ENCODE measurements around the gene FAM107B.

DNA sequence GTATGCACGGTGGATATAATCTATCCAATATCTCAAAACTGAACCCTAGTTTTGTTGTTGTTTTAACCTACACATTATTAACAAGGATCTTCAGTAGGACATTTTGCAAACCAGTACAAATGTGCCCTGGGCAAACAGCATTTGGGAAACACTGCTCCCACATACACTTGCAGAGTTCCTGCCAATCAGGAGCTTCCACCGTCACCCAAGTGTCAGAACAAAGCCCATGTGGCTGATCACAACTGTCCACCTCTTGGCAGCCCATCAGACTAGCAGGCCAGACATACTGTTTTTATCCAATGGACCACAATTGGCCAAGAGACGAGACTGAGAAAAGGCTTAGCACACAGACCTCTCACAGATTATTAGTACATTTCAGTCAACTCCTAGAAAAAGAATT, 200.4 kb downstream of the FAM107B start:
- TF ChIP-seq NFIC (IDR thresholded peaks at IDR 0.05) (no peak), ZBTB7A (IDR thresholded peaks at IDR 0.05; ENCODE audit: low read depth) (no peak), CEBPB (IDR thresholded peaks at IDR 0.05) (no peak), TAF1 (IDR thresholded peaks at IDR 0.05; ENCODE audit: low read depth) (no peak), YY1 (IDR thresholded peaks at IDR 0.05; ENCODE audit: low read depth) (no peak)
- TF ChIP-seq, protein P1, sequence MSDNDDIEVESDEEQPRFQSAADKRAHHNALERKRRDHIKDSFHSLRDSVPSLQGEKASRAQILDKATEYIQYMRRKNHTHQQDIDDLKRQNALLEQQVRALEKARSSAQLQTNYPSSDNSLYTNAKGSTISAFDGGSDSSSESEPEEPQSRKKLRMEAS (IDR thresholded peaks at IDR 0.05) = no peak
- TF ChIP-seq, protein P2, sequence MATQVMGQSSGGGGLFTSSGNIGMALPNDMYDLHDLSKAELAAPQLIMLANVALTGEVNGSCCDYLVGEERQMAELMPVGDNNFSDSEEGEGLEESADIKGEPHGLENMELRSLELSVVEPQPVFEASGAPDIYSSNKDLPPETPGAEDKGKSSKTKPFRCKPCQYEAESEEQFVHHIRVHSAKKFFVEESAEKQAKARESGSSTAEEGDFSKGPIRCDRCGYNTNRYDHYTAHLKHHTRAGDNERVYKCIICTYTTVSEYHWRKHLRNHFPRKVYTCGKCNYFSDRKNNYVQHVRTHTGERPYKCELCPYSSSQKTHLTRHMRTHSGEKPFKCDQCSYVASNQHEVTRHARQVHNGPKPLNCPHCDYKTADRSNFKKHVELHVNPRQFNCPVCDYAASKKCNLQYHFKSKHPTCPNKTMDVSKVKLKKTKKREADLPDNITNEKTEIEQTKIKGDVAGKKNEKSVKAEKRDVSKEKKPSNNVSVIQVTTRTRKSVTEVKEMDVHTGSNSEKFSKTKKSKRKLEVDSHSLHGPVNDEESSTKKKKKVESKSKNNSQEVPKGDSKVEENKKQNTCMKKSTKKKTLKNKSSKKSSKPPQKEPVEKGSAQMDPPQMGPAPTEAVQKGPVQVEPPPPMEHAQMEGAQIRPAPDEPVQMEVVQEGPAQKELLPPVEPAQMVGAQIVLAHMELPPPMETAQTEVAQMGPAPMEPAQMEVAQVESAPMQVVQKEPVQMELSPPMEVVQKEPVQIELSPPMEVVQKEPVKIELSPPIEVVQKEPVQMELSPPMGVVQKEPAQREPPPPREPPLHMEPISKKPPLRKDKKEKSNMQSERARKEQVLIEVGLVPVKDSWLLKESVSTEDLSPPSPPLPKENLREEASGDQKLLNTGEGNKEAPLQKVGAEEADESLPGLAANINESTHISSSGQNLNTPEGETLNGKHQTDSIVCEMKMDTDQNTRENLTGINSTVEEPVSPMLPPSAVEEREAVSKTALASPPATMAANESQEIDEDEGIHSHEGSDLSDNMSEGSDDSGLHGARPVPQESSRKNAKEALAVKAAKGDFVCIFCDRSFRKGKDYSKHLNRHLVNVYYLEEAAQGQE (IDR thresholded peaks at IDR 0.05; ENCODE audit: low read depth) = no peak
